Measurements from ENCODE around the gene C1D. TPM values are rescaled to one million over a fixed set of nuclear protein-coding genes. Genes with fewer than 3 reads are reported as not detected.
"Not testable (repeated sequence)": the region's sequence is repeated elsewhere in the genome, so short reads cannot be mapped to it uniquely, and the experiment has no call there.

The C1D gene
- total RNA-seq, 1 donor from 2014 or later = 19.0 TPM

DNA sequence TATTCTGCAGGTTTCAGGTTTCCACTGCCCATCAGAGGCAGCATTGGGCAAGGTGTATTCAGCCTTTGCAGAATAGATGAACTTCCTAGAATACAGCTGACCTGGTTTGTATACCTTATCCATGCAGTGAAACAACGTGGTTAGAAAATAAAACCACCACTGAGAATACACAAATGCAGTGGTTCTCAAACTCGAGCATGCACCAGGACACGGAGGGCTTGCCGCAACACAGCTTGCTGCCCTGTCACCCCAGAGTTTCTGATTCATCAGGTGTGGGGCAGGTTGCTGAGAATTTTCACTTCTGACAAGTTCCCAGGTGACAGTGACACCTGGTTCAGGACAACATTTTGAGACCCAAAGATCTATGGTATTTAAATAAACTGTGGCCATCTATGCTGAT, 23.4 kb upstream of the C1D start:
- Mint-ChIP-seq H3K9me3 (ENCODE audit: low read depth) (no peaks in the 10 kb centered on the region), H3K27me3 (peaks cover 16% of the 10 kb centered on the region), H3K36me3 (ENCODE audit: insufficient read depth) (no peaks in the 10 kb centered on the region), H3K4me3 (ENCODE audit: low read depth) (no peak overlapping the region), H3K27ac (no peak overlapping the region), H3K4me1 (ENCODE audit: low read depth) (no peaks in the 10 kb centered on the region)
- DNase-seq (ENCODE audit: low spot score, unreplicated experiment) = no peak
- TF ChIP-seq CTCF (IDR thresholded peaks at IDR 0.05; ENCODE audit: unreplicated experiment) = no peak

- Mint-ChIP-seq H3K36me3 (ENCODE audit: insufficient read depth) (no peaks in the 10 kb centered on the region), H3K27ac (no peak overlapping the region), H3K27me3 (peaks cover 18% of the 10 kb centered on the region), H3K9me3 (ENCODE audit: low read depth) (no peaks in the 10 kb centered on the region), H3K4me3 (ENCODE audit: low read depth) (no peak overlapping the region), H3K4me1 (ENCODE audit: low read depth) (no peaks in the 10 kb centered on the region)
- no peak for TF ChIP-seq CTCF (IDR thresholded peaks at IDR 0.05; ENCODE audit: unreplicated experiment)
- DNase-seq (ENCODE audit: low spot score, unreplicated experiment) = no peak
Observed at GRCh38 chr2:68083346-68083745, 20.5 kb upstream of the C1D start.

GRCh38 chr2:68074050-68074449, 11.2 kb upstream of the C1D start:
- no peak for DNase-seq (ENCODE audit: low spot score, unreplicated experiment)
- H3K36me3 Mint-ChIP-seq (ENCODE audit: insufficient read depth) = no peaks in the 10 kb centered on the region
- no peak overlapping the region for H3K4me3 Mint-ChIP-seq (ENCODE audit: low read depth)
- H3K27ac Mint-ChIP-seq = no peak overlapping the region
- peaks cover 3% of the 10 kb centered on the region for H3K9me3 Mint-ChIP-seq (ENCODE audit: low read depth)
- H3K27me3 Mint-ChIP-seq = peaks cover 9% of the 10 kb centered on the region
- TF ChIP-seq CTCF (IDR thresholded peaks at IDR 0.05; ENCODE audit: unreplicated experiment) = no peak
- no peaks in the 10 kb centered on the region for H3K4me1 Mint-ChIP-seq (ENCODE audit: low read depth)

DNA sequence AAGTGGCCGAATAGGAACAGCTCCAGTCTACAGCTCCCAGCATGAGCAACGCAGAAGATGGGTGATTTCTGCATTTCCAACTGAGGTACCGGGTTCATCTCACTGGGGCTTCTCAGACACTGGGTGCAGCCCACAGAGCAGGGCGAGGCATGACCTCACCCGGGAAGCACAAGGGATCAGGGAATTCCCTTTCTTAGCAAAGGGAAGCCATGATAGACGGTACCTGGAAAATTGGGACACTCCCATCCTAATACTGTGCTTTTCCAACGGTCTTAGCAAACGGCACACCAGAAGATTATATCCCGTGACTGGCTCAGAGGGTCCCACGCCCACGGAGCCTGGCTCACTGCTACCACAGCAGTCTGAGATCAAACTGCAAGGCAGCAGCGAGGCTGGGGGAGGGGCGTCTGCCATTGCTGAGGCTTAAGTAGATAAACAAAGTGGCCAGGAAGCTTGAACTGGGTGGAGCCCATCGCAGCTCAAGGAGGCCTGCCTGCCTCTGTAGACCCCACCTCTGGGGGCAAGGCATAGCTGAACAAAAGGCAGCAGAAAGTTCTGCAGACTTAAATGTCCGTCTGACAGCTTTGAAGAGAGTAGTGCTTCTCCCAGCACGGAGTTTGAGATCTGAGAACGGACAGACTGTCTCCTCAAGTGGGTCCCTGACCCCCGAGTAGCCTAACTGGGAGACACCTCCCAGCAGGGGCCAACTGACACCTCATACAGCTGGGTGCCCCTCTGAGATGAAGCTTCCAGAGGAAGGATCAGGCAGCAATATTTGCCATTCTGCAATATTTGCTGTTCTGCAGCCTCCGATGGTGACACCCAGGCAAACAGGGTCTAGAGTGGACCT, 1.2 kb upstream of the C1D start:
- H3K9me3 Mint-ChIP-seq (ENCODE audit: low read depth) = peaks cover 18% of the 10 kb centered on the region
- H3K36me3 Mint-ChIP-seq (ENCODE audit: insufficient read depth); H3K27me3 Mint-ChIP-seq; H3K4me1 Mint-ChIP-seq (ENCODE audit: low read depth); H3K27ac Mint-ChIP-seq: not testable (repeated sequence)
- H3K4me3 Mint-ChIP-seq (ENCODE audit: low read depth) = peak overlapping the region; percentile 97
- peak; percentile 19 for DNase-seq (ENCODE audit: low spot score, unreplicated experiment)

DNA sequence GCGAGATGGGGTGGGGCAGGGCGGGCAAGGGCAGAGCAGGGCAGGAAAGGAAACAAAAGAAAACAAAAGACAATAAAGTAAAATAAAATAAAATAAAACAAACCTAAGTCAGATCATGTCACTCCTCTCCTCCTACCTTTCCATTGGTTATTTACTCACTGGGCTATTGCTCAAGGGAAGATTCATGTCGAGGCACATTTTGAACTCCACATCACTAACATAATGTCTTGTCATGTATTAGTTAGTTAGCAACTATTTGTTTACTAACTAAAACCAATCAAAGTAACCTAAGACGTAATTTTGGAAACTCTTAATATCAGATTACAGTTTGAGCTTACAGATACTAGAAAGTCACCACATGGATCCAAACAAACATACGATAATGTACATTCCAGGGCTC, 2.2 kb downstream of the C1D start:
- Mint-ChIP-seq H3K36me3 (ENCODE audit: insufficient read depth) (no peaks in the 10 kb centered on the region), H3K4me1 (ENCODE audit: low read depth) (peaks cover 7% of the 10 kb centered on the region), H3K27me3 (no peaks in the 10 kb centered on the region), H3K4me3 (ENCODE audit: low read depth) (no peak overlapping the region), H3K27ac (no peak overlapping the region), H3K9me3 (ENCODE audit: low read depth) (peaks cover 3% of the 10 kb centered on the region)
- TF ChIP-seq CTCF (IDR thresholded peaks at IDR 0.05; ENCODE audit: unreplicated experiment) = no peak
- DNase-seq (ENCODE audit: low spot score, unreplicated experiment) = no peak
